Endothelial cell of umbilical vein (primary cell): Measurements from ENCODE around the gene MST1. TPM values are rescaled to one million over a fixed set of nuclear protein-coding genes. Genes with fewer than 3 reads are reported as not detected.
"Not testable (repeated sequence)": the region's sequence is repeated elsewhere in the genome, so short reads cannot be mapped to it uniquely, and the experiment has no call there.

Experiments used
- BruUV-seq: library from RNA; stranded (reverse); fragments of 400-500 nt; replicated peaks from 2 replicates; lab custom pipeline; 2021; lab: Mats Ljungman, UMichigan
- CTCF ChIA-PET: fragments of 300-600, 350-600 bp; sonication (Branson Sonifier 250); formaldehyde crosslinking; loops from one replicate; lab custom pipeline; 2021; ENCODE audit warnings: antibody characterized with exemption, inconsistent platforms; lab: Charles Lee
- POLR2A ChIA-PET: fragments of 300-600, 350-600 bp; sonication (Branson Sonifier 250); formaldehyde crosslinking; loops from one replicate; lab custom pipeline; 2021; ENCODE audit warnings: antibody characterized with exemption, inconsistent platforms; lab: Charles Lee
- DNase-seq: peaks from one replicate; pipeline ENCODE4 v3.0.0-alpha.2; 2011; ENCODE audit warnings: low read depth, low spot score
- FAIRE-seq: peaks from 2 replicates; lab custom pipeline; 2011; peaks lifted over from hg19 to GRCh38; lab: Jason Lieb, UNC
- H2AFZ ChIP-seq: 2 replicates; pipeline ENCODE4 v1.6.0; 2012; ENCODE audit warnings: low read depth, low read length, control low read depth, inconsistent platforms
- H3K27ac ChIP-seq: 2 replicates; pipeline ENCODE4 v1.5.1; 2011; ENCODE audit warnings: low read depth, mild to moderate bottlenecking, control low read depth, low read length, moderate library complexity; ENCODE audit not compliant: insufficient read depth
- H3K27me3 ChIP-seq, 2 experiments: 2 replicates each; pipeline versions ENCODE4 v1.6.0 to v1.6.1; 2011; ENCODE audit warnings: low read length in 2 of 2, mixed read lengths in 1 of 2; ENCODE audit not compliant: control insufficient read depth in 2 of 2, insufficient read depth in 2 of 2
- H3K36me3 ChIP-seq, 2 experiments: 2 replicates in 1 of 2; 3 replicates in 1 of 2; pipeline ENCODE4 v1.5.1; 2011; ENCODE audit warnings: low read length in 2 of 2, mild to moderate bottlenecking in 1 of 2, moderate library complexity in 1 of 2; ENCODE audit not compliant: control insufficient read depth in 2 of 2, insufficient read depth in 2 of 2; ENCODE audit errors: extremely low read depth in 1 of 2
- H3K4me1 ChIP-seq: 3 replicates; pipeline ENCODE4 v1.5.1; 2011; ENCODE audit warnings: mild to moderate bottlenecking, low read length; ENCODE audit not compliant: control insufficient read depth, insufficient read depth; ENCODE audit errors: extremely low read depth
- H3K4me2 ChIP-seq: 2 replicates; pipeline ENCODE4 v1.6.1; 2011; ENCODE audit warnings: low read length, control low read depth, mixed read lengths; ENCODE audit not compliant: insufficient read depth
- H3K4me3 ChIP-seq, 3 experiments: fragments of 200-600 bp in 1 of 3; sonication (generic), shearing (Covaris generic) in 1 of 3; replicated peaks in 1 of 3; 2 replicates each; pipeline ENCODE4 v1.5.1; 2011 to 2016; ENCODE audit warnings: control low read depth in 3 of 3, low read length in 3 of 3, mild to moderate bottlenecking in 2 of 3, inconsistent platforms in 1 of 3, low read depth in 1 of 3, moderate library complexity in 1 of 3; ENCODE audit not compliant: insufficient read depth in 1 of 3
- H3K79me2 ChIP-seq: 2 replicates; pipeline ENCODE4 v1.6.0; 2012; ENCODE audit warnings: low read length, inconsistent platforms; ENCODE audit not compliant: control insufficient read depth, insufficient read depth
- H3K9ac ChIP-seq: replicated peaks from 2 replicates; pipeline ENCODE3; 2011; ENCODE audit warnings: low read length, control low read depth; ENCODE audit not compliant: insufficient read depth; ENCODE audit errors: extremely low read depth
- H3K9me1 ChIP-seq: replicated peaks from 3 replicates; pipeline ENCODE4 v1.6.0; 2011; ENCODE audit warnings: mild to moderate bottlenecking, low read length; ENCODE audit not compliant: control insufficient read depth, insufficient read depth; ENCODE audit errors: extremely low read depth
- H3K9me3 ChIP-seq: replicated peaks from 2 replicates; pipeline ENCODE4 v1.5.1; 2012; ENCODE audit warnings: low read length, inconsistent platforms; ENCODE audit not compliant: control insufficient read depth, insufficient read depth
- H4K20me1 ChIP-seq: replicated peaks from 2 replicates; pipeline ENCODE3; 2011; ENCODE audit warnings: mild to moderate bottlenecking, low read length; ENCODE audit not compliant: control insufficient read depth, insufficient read depth; ENCODE audit errors: extremely low read depth
- dilution Hi-C: fragments of 300-500 bp; cut with MboI; formaldehyde crosslinking; loops from one replicate; pipeline ENCODE4 v1.15.0; 2019; ENCODE audit warnings: low sequenced_read_pairs; ENCODE audit not compliant: extremely low pct_ligation_motif_present
- intact Hi-C: fragments of 100-400 bp; cut with micrococcal nuclease; formaldehyde crosslinking; loops from one replicate; pipeline ENCODE4 v1.10.0; 2022
- polyA plus RNA-seq, 4 experiments: library from polyadenylated mRNA; depleted of rRNA in 3 of 4; stranded (reverse) in 3 of 4; unstranded in 1 of 4; fragments of >200 nt; gene quantifications; 2 replicates each; pipeline versions ENCODE4 v1.2.1 to v1.2.3, GENCODE V29; 2011 to 2012; ENCODE audit warnings: missing spikeins in 1 of 4
- total RNA-seq: library from RNA; stranded (reverse); gene quantifications from 2 replicates; pipeline ENCODE4 v1.2.3, GENCODE V29; 2021

Gene MST1
- total and polyA plus RNA-seq, 2 donors (not counting 3 experiments of a cell fraction or from before 2014, with no cell fraction given), result 6.1 to 17.5 TPM

GRCh38 chr3:49694409-49695070 is 5.3 kb upstream of the MST1 start:
- H2AFZ ChIP-seq, H3K4me2 ChIP-seq, CTCF ChIA-PET, DNase-seq, H3K27ac ChIP-seq, dilution Hi-C loops, H3K27me3 ChIP-seq, H4K20me1 ChIP-seq, H3K9ac ChIP-seq, intact Hi-C loops, H3K9me1 ChIP-seq, H3K79me2 ChIP-seq, H3K4me3 ChIP-seq, H3K4me1 ChIP-seq, POLR2A ChIA-PET, H3K9me3 ChIP-seq, BruUV-seq: not testable (repeated sequence)
- FAIRE-seq, result peak; percentile 57
- peaks cover 0 to 19% of the 10 kb centered on the region in 2 experiments for H3K36me3 ChIP-seq

GRCh38 chr3:49691481-49691880 is 2.2 kb upstream of the MST1 start:
- H2AFZ ChIP-seq, H3K9me3 ChIP-seq, H3K27me3 ChIP-seq, H3K4me1 ChIP-seq, H3K79me2 ChIP-seq, BruUV-seq, H3K4me3 ChIP-seq, CTCF ChIA-PET, POLR2A ChIA-PET, DNase-seq, dilution Hi-C loops, H4K20me1 ChIP-seq, intact Hi-C loops, H3K4me2 ChIP-seq, H3K9me1 ChIP-seq, FAIRE-seq, H3K9ac ChIP-seq, H3K36me3 ChIP-seq, H3K27ac ChIP-seq: not testable (repeated sequence)

- BruUV-seq, DNase-seq, POLR2A ChIA-PET: not testable (repeated sequence)
Observed at GRCh38 chr3:49690856-49691255, 1.6 kb upstream of the MST1 start.

GRCh38 chr3:49689908-49690624 is 792 bp upstream of the MST1 start:
- POLR2A ChIA-PET, H4K20me1 ChIP-seq, dilution Hi-C loops, DNase-seq, H3K79me2 ChIP-seq, BruUV-seq, H3K27me3 ChIP-seq, H3K4me1 ChIP-seq, H3K9me3 ChIP-seq, H3K9me1 ChIP-seq, H3K36me3 ChIP-seq: not testable (repeated sequence)
- Histone ChIP-seq H2AFZ (peak overlapping the region; percentile 92), H3K4me3 (peak overlapping the region; percentile 65 to 99 (median 81)), H3K9ac (peak overlapping the region; percentile 85), H3K27ac (peak overlapping the region; percentile 20), H3K4me2 (peak overlapping the region; percentile 94)
- peak; percentile 47 for FAIRE-seq
- intact Hi-C loops, result loop anchor here (1.0 kb wide), 1 partner anchor 16 kb away; the partner anchor contains the start of gene APEH
- CTCF ChIA-PET, result interaction anchor here (1.0 kb wide), 1 partner anchor 150 kb away, joined by 4 read pairs; no protein-coding TSS in a partner anchor

More at GRCh38 chr3:49690856-49691255, 1.6 kb upstream of the MST1 start:
- H3K4me3 ChIP-seq, H3K36me3 ChIP-seq, H3K9me3 ChIP-seq, CTCF ChIA-PET, FAIRE-seq, intact Hi-C loops, H3K27me3 ChIP-seq, H2AFZ ChIP-seq, H3K27ac ChIP-seq, H3K9me1 ChIP-seq, H3K4me1 ChIP-seq, H3K9ac ChIP-seq, dilution Hi-C loops, H4K20me1 ChIP-seq, H3K79me2 ChIP-seq, H3K4me2 ChIP-seq: not testable (repeated sequence)
